ENCODE measurements around the gene TMEM240. TPM values are rescaled to one million over a fixed set of nuclear protein-coding genes. Genes with fewer than 3 reads are reported as not detected.

The TMEM240 gene
- polyA plus RNA-seq = not detected

GRCh38 chr1:1540090-1540817, at the start of gene TMEM240:
Gene TMEM240, minus strand, starts transcription at chr1:1540624. Its CDS starts 278 bp downstream, at chr1:1540346.
- H3K9me3 Mint-ChIP-seq = no peaks in the 10 kb centered on the region
- no peaks in the 10 kb centered on the region for H3K36me3 Mint-ChIP-seq
- peaks cover 0 to 3% (median 2%) of the 10 kb centered on the region in 3 donors for H3K4me1 Mint-ChIP-seq
- H3K27ac Mint-ChIP-seq = no peak within 1 kb of the TSS
- H3K4me3 Mint-ChIP-seq = peak within 1 kb of the TSS in 3 of 4 donors; percentile 49 to 76 (median 62)
- H3K27me3 Mint-ChIP-seq = peaks cover 2% of the 10 kb centered on the region

DNA sequence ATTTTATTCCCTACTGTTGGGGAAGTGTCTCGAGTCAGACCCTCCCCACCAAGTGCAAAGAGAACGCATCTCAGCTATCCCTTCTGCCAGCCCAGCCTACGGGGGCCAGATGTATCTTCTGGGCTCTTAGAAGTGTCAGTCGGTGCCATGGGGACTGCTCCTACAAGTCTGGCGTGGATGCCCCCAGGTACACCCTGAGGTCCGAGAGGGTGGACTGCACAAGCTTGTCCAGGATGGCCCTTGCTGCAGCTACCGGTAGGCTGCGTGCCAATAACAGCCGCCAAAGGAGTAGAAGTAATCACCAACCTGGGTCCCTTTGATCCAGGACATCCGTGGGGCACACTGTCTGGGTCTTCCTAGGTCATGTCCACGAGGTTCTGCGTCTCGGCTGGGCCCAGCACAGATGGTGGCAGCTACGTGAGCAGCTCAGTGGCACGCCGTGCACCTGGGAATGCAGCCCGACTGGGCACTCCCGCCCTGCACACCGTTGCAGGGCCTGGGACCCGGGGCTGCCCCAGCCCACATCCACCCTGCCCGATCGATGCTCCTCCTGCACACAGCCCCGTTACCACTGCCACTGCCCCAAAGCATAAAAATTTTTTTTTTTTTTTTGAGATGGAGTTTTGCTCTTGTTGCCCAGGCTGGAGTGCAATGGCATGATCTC, 43.1 kb upstream of the TMEM240 start:
- no peak overlapping the region for H3K4me3 Mint-ChIP-seq
- no peaks in the 10 kb centered on the region for H3K9me3 Mint-ChIP-seq
- H3K36me3 Mint-ChIP-seq = peaks cover 1% of the 10 kb centered on the region
- H3K27me3 Mint-ChIP-seq = peaks cover 22% of the 10 kb centered on the region
- H3K27ac Mint-ChIP-seq = no peak overlapping the region
- H3K4me1 Mint-ChIP-seq = peaks cover 0 to 2% (median 1%) of the 10 kb centered on the region in 3 donors

GRCh38 chr1:1582585-1583346, 42.3 kb upstream of the TMEM240 start:
- H3K27me3 Mint-ChIP-seq = peaks cover 22% of the 10 kb centered on the region
- H3K27ac Mint-ChIP-seq = no peak overlapping the region
- peaks cover 1% of the 10 kb centered on the region for H3K36me3 Mint-ChIP-seq
- H3K4me3 Mint-ChIP-seq = no peak overlapping the region
- peaks cover 0 to 2% (median 0%) of the 10 kb centered on the region in 3 donors for H3K4me1 Mint-ChIP-seq
- no peaks in the 10 kb centered on the region for H3K9me3 Mint-ChIP-seq

DNA sequence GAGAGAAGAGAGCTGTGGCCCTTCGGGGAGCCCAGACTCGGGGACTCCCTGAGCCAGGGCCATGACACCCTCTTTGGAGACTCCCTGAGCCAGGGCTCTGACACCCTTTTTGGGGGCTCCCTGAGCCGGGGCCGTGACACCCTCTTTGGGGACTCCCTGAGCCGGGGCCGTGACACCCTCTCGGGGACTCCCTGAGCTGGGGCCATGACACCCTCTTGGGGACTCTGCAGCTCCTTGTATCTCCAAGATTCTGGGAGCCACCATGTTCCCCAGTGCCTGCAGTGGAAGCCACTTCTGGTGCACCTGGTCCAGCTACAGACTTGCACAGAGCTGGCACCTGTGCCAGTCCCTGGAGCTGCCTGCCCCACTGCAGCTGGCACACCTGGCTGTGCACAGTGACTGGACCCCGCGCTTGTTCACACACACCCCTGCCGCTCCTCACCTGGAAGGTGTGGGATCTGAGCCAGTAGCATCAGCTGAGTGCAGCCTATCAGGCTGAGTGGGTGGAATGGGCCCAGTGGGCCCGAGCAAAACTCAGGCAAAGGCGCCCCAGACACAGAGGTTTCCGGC, 38.0 kb upstream of the TMEM240 start:
- Mint-ChIP-seq H3K27me3 (peaks cover 15% of the 10 kb centered on the region), H3K36me3 (peaks cover 1% of the 10 kb centered on the region), H3K4me3 (peak overlapping the region in 1 of 4 donors; percentile 76), H3K27ac (no peak overlapping the region), H3K4me1 (peaks cover 6 to 12% (median 8%) of the 10 kb centered on the region in 3 donors), H3K9me3 (no peaks in the 10 kb centered on the region)

GRCh38 chr1:1577367-1578011, 37.1 kb upstream of the TMEM240 start:
- Mint-ChIP-seq H3K36me3 (peaks cover 1% of the 10 kb centered on the region), H3K9me3 (no peaks in the 10 kb centered on the region), H3K27me3 (peaks cover 13% of the 10 kb centered on the region), H3K4me1 (peaks cover 8 to 12% (median 10%) of the 10 kb centered on the region in 3 donors), H3K4me3 (peak overlapping the region in 1 of 4 donors; percentile 76), H3K27ac (peak overlapping the region in 1 of 3 donors; percentile 25)

- Mint-ChIP-seq H3K27me3 (peaks cover 3% of the 10 kb centered on the region), H3K4me3 (peak within 1 kb of the TSS; percentile 93 to 99 (median 98)), H3K27ac (peak within 1 kb of the TSS; percentile 98 to 100 (median 99)), H3K36me3 (peaks cover 4% of the 10 kb centered on the region), H3K4me1 (peaks cover 19 to 20% (median 19%) of the 10 kb centered on the region in 3 donors), H3K9me3 (no peaks in the 10 kb centered on the region)
Observed at GRCh38 chr1:1574721-1575537, 34.5 kb upstream of the TMEM240 start, which contains the start of gene SSU72. Gene SSU72, minus strand, starts transcription at chr1:1574863. Its CDS starts 306 bp downstream, at chr1:1574557.

DNA sequence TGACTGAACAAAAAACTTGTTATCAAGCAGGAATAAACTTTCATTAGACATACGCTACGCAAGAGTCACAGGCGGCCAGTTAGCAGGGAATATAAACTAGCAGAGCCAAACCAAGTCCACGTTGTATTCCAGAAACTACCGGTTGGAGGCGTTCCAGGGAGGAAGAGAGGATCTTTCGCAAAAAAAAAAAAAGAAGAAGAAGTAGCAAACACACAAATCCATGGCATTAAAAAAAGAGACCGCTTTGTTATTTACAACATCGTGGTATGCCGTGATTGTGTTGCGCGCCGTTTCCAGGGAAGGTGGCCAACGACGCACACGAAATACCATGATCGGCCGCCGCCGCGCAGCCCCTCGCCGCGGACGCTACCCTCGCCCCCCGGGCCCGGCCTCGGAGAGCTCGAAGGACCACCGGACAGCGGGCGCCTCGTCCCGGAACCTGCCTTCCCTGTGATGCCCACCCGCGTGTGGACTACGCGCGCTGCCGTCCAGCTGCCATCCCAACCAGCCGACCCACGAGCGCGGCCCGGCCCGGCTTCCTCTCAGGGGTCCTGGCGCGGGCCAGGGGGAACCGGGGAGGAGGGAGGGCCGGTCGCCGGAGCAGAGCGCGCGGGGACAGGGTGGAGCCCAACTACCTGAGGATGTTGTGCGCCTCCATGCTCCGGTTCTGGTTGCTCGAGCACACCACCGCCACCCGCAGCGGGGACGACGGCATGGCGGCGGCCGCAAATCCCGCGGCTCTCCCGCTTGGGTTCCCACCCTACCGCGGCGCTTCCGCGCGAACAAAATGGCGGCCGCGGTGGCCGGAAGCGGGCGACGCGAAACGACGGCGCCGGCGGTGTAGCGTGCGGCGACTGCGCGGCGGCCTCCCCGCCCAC, 33.7 kb upstream of the TMEM240 start:
- H3K9me3 Mint-ChIP-seq = no peaks in the 10 kb centered on the region
- H3K27me3 Mint-ChIP-seq = peaks cover 3% of the 10 kb centered on the region
- H3K27ac Mint-ChIP-seq = peak overlapping the region; percentile 98 to 99 (median 99)
- peaks cover 4% of the 10 kb centered on the region for H3K36me3 Mint-ChIP-seq
- H3K4me1 Mint-ChIP-seq = peaks cover 23 to 27% (median 24%) of the 10 kb centered on the region in 3 donors
- peak overlapping the region; percentile 93 to 99 (median 96) for H3K4me3 Mint-ChIP-seq

DNA sequence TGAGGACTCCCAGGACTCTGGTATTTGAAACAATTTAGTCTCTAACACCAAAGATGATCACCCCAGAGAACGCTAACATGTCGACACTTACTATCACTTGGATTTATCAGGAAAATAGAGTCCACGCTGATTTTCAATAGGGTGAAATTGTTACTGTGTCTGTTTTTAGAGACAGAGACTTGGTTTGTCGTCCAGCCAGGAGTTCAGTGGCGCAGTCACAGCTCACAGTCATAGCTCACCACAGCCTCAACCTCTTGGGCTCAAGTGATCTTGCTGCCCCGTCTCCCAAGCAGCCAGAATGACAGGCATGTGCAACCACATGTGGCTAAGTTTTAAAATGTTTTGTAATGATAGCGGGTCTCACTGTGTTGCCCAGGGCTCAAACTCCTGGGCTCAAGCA, 28.9 kb upstream of the TMEM240 start:
- no peaks in the 10 kb centered on the region for H3K9me3 Mint-ChIP-seq
- H3K4me1 Mint-ChIP-seq = peaks cover 17 to 35% (median 25%) of the 10 kb centered on the region in 3 donors
- peaks cover 1% of the 10 kb centered on the region for H3K27me3 Mint-ChIP-seq
- peak overlapping the region in 3 of 4 donors; percentile 13 to 84 (median 79) for H3K4me3 Mint-ChIP-seq
- peak overlapping the region in 1 of 3 donors; percentile 81 for H3K27ac Mint-ChIP-seq
- peaks cover 7% of the 10 kb centered on the region for H3K36me3 Mint-ChIP-seq

DNA sequence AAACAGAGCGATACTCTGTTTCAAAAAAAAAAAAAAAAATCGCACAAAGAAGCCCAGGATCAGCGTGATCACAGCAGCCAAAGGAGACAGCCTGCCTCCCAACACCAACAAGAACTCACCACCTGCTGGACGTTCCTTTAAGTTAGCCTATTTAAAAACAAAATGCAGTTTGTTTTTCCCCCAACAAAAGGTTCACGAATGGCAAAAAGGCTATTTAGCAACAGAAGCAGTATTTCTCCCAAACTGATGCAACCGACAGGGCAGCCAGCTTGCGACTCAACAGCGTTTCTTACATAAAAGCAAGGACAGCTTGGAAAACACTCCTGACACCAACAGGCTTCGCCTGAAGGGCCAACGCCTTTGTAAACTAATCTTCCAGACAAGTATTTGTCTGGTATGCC, 27.5 kb upstream of the TMEM240 start:
- peak overlapping the region in 2 of 3 donors; percentile 43 to 70 for H3K27ac Mint-ChIP-seq
- no peak overlapping the region for H3K4me3 Mint-ChIP-seq
- peaks cover 17 to 31% (median 20%) of the 10 kb centered on the region in 3 donors for H3K4me1 Mint-ChIP-seq

DNA sequence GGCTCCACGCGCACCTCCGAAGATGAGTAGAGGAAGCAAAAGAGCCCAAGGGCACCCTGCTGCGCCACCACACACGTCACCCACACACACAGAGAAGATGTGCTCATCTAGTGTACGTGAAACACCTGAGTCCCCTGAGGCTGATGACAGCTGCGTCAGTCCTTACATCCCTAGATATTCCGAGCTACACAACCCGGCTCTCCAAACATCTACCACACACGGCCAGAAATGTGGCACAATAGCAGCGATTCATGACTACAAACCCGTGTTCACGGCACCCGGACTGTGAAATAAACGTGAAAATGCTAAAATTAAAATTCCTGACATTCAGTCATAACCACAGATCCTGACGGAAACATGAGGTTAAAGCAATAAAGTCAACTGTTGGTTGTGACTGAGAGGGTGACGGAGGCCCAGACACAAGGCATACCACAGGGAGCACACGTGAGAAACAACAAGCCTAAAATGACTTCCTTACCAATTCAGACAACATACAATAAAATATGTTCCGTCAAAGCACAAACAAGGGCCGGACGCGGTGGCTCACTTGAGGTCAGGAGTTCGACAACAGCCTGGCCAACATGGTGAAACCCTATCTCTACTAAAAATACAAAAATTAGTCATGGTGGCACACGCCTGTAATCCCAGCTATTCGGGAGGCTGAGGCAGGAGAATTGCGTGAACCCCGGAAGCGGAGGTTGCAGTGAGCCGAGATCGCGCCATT, 26.9 kb upstream of the TMEM240 start:
- peaks cover 17 to 31% (median 17%) of the 10 kb centered on the region in 3 donors for H3K4me1 Mint-ChIP-seq
- H3K4me3 Mint-ChIP-seq = peak overlapping the region in 1 of 4 donors; percentile 16
- no peaks in the 10 kb centered on the region for H3K27me3 Mint-ChIP-seq
- peak overlapping the region in 2 of 3 donors; percentile 43 to 70 for H3K27ac Mint-ChIP-seq
- peaks cover 6% of the 10 kb centered on the region for H3K36me3 Mint-ChIP-seq
- H3K9me3 Mint-ChIP-seq = no peaks in the 10 kb centered on the region

More for the DNA sequence above, 27.5 kb upstream of the TMEM240 start:
- no peaks in the 10 kb centered on the region for H3K9me3 Mint-ChIP-seq
- H3K36me3 Mint-ChIP-seq = peaks cover 6% of the 10 kb centered on the region
- no peaks in the 10 kb centered on the region for H3K27me3 Mint-ChIP-seq

- H3K4me3 Mint-ChIP-seq = no peak overlapping the region
- H3K27ac Mint-ChIP-seq = peak overlapping the region in 1 of 3 donors; percentile 75
- H3K4me1 Mint-ChIP-seq = peaks cover 10 to 23% (median 12%) of the 10 kb centered on the region in 3 donors
- no peaks in the 10 kb centered on the region for H3K9me3 Mint-ChIP-seq
- peaks cover 3% of the 10 kb centered on the region for H3K36me3 Mint-ChIP-seq
- H3K27me3 Mint-ChIP-seq = no peaks in the 10 kb centered on the region
Observed at GRCh38 chr1:1565340-1565739, 24.9 kb upstream of the TMEM240 start.

- Mint-ChIP-seq H3K27ac (peak overlapping the region in 2 of 3 donors; percentile 57 to 75), H3K27me3 (no peaks in the 10 kb centered on the region), H3K4me1 (peaks cover 5 to 12% (median 5%) of the 10 kb centered on the region in 3 donors), H3K4me3 (no peak overlapping the region), H3K9me3 (no peaks in the 10 kb centered on the region), H3K36me3 (peaks cover 3% of the 10 kb centered on the region)
Observed at GRCh38 chr1:1564268-1564667, 23.8 kb upstream of the TMEM240 start.

Measured in IgD-negative memory B cell (primary cell).